ENCODE results near the gene TMEM171. TPM values are rescaled to one million over a fixed set of nuclear protein-coding genes. Genes with fewer than 3 reads are reported as not detected.

The TMEM171 gene
- total RNA-seq, 1 experiment from 2014 or later: 5.4 TPM

GRCh38 chr5:73114044-73114688 is 6.2 kb upstream of the TMEM171 start:
- Histone ChIP-seq H3K4me2 (ENCODE audit: low read length) (no peak overlapping the region), H3K27ac (ENCODE audit: low read depth, low read length) (no peak overlapping the region), H3K36me3 (ENCODE audit: control insufficient read depth in 1 of 2, insufficient read depth in 2 of 2, low read length in 2 of 2) (no peaks in the 10 kb centered on the region), H3K9me2 (ENCODE audit: insufficient read depth) (no peaks in the 10 kb centered on the region), H3K27me3 (ENCODE audit: insufficient read depth, low read length) (no peaks in the 10 kb centered on the region), H3K79me2 (ENCODE audit: insufficient read depth, low read length) (no peaks in the 10 kb centered on the region), H3K4me3 (replicated peaks in 1 of 2; ENCODE audit: low read depth in 1 of 2, low read length in 2 of 2) (no peak overlapping the region), H2AFZ (ENCODE audit: low read depth, low read length, poor library complexity, severe bottlenecking) (no peak overlapping the region), H3K4me1 (ENCODE audit: control insufficient read depth in 1 of 2, insufficient read depth in 2 of 2, low read length in 2 of 2) (peaks cover 0 to 6% of the 10 kb centered on the region in 2 experiments; a peak in 2 of 4 replicates), H3K9ac (ENCODE audit: low read length) (no peak overlapping the region), H3K9me3 (ENCODE audit: control insufficient read depth in 1 of 2, insufficient read depth in 1 of 2, low read depth in 1 of 2, low read length in 2 of 2) (no peaks in the 10 kb centered on the region), H4K20me1 (ENCODE audit: insufficient read depth) (no peaks in the 10 kb centered on the region)
- DNase-seq (ENCODE audit: low read depth, low spot score) (no peak), ATAC-seq (no peak)
- ChIA-PET RAD21 (ENCODE audit: low non-redundant PET in 1 of 2, low total read pairs in 2 of 2, uncharacterized antibody in 2 of 2, unreplicated experiment in 2 of 2) (interaction anchor here in 1 of 2 experiments (0.7 kb wide), 1 partner anchor 679 kb away, joined by 3 read pairs; no protein-coding TSS in a partner anchor), CTCF (no interaction called here), POLR2A (no interaction called here)
- TF ChIP-seq RAD21 (IDR thresholded peaks at IDR 0.05; ENCODE audit: low read depth) (no peak), ATF3 (IDR thresholded peaks at IDR 0.05) (no peak), POLR2AphosphoS5 (IDR thresholded peaks at IDR 0.05; ENCODE audit: low read depth, low read length) (no peak), SRF (IDR thresholded peaks at IDR 0.05; ENCODE audit: low read depth) (no peak), EGR1 (IDR thresholded peaks at IDR 0.05; ENCODE audit: low read depth) (no peak), ZFX (IDR thresholded peaks at IDR 0.05) (no peak), REST (IDR thresholded peaks at IDR 0.05; ENCODE audit: low read depth) (no peak), SP1 (IDR thresholded peaks at IDR 0.05; ENCODE audit: low read depth) (no peak), FOSL1 (IDR thresholded peaks at IDR 0.05; ENCODE audit: low read depth) (no peak), SIN3A (IDR thresholded peaks at IDR 0.05; ENCODE audit: low read depth) (no peak), JUND (IDR thresholded peaks at IDR 0.05) (no peak), MAX (IDR thresholded peaks at IDR 0.05) (no peak), CEBPB (IDR thresholded peaks at IDR 0.05; ENCODE audit: low read depth) (no peak), ELF1 (IDR thresholded peaks at IDR 0.05; ENCODE audit: borderline replicate concordance, low read depth) (no peak), CTCF (IDR thresholded peaks at IDR 0.05 in 2 of 3, conservative IDR thresholded peaks at IDR 0.05 in 1 of 3; ENCODE audit: borderline replicate concordance in 1 of 3, insufficient read depth in 1 of 3, low read depth in 2 of 3, low read length in 2 of 3) (no peak), ZBTB33 (IDR thresholded peaks at IDR 0.05; ENCODE audit: extremely low read depth, insufficient replicate concordance, low read length) (no peak), EZH2 (IDR thresholded peaks at IDR 0.05) (no peak), ZNF274 (IDR thresholded peaks at IDR 0.05; ENCODE audit: low read depth, low read length) (no peak), TCF7L2 (IDR thresholded peaks at IDR 0.05; ENCODE audit: borderline replicate concordance, extremely low read depth, insufficient read depth, insufficient read length) (no peak)
- intact Hi-C loops (cut with micrococcal nuclease): no loop called here
- BruUV-seq (replicated peaks): no TSS peak

All from HCT116 (cell line).